GM10266 (cell line): ENCODE data around the gene CCDC160.
"Not testable (repeated sequence)": the region's sequence is repeated elsewhere in the genome, so short reads cannot be mapped to it uniquely, and the experiment has no call there.

ENCODE experiments used
- DNase-seq: peaks from one replicate; pipeline ENCODE4 v3.0.0; 2012; ENCODE audit errors: extremely low spot score
- TF ChIP-seq, protein P1 (sequence below): IDR thresholded peaks from 2 replicates; pipeline ENCODE4 v1.5.1; 2012; ENCODE audit warnings: mild to moderate bottlenecking, low read depth; ENCODE audit not compliant: control insufficient read depth, insufficient read depth; ENCODE audit errors: missing control alignments

CCDC160 gene

DNA sequence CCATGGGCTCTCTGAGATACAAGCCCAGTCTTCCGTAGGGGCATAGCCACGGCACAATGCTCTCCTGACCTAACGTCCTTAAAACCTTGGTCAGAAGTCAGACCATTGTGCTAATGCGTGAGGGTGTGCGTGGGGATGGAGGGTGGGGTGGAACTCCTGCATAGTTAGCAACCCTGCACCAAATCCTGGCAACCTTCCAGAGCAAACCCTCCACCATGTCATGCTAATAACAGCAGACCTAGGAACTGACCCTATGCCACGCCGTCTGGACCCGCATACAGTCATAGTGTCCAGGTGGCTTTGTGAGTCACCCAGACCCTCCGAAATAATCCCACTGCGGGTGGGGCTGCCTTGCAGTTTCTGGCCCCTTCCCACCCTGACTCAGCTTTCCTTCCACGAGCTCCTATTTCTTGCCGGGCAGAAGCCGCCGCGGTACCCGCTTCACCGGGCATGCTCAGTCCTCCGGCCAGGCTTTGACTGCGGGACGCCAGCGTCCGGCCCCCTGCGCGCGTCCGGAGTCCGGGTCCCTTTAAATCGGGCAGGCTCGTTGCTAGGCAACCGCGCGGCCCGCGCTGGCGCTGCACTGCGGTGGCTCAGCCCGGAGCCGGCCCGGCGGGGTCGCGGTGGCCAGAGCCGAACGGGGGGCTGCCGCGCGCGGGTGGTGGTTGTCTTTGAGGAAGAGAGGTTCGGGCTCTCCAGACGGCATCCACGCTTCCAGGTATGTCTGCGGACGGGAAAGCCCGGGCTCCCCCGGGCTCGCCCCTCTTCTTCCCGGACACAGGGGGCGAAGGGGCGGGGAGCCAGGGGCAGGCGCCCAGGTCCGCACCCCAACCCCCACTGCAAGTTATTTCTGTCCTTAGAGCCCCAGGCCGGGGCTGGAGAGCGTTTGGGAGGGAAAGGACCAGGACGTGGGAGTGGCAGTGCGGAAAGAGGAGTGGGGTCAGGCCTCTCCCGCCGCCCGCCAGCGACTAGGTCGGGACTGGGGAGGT, at the start of gene CCDC160:
Gene CCDC160, plus strand, starts transcription at position 557 of the 989 bp plus-strand sequence. CDS start 7,619 bp downstream, outside the sequence.
- TF ChIP-seq, protein P1, sequence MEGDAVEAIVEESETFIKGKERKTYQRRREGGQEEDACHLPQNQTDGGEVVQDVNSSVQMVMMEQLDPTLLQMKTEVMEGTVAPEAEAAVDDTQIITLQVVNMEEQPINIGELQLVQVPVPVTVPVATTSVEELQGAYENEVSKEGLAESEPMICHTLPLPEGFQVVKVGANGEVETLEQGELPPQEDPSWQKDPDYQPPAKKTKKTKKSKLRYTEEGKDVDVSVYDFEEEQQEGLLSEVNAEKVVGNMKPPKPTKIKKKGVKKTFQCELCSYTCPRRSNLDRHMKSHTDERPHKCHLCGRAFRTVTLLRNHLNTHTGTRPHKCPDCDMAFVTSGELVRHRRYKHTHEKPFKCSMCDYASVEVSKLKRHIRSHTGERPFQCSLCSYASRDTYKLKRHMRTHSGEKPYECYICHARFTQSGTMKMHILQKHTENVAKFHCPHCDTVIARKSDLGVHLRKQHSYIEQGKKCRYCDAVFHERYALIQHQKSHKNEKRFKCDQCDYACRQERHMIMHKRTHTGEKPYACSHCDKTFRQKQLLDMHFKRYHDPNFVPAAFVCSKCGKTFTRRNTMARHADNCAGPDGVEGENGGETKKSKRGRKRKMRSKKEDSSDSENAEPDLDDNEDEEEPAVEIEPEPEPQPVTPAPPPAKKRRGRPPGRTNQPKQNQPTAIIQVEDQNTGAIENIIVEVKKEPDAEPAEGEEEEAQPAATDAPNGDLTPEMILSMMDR = no peak
- DNase-seq = no peak

DNA sequence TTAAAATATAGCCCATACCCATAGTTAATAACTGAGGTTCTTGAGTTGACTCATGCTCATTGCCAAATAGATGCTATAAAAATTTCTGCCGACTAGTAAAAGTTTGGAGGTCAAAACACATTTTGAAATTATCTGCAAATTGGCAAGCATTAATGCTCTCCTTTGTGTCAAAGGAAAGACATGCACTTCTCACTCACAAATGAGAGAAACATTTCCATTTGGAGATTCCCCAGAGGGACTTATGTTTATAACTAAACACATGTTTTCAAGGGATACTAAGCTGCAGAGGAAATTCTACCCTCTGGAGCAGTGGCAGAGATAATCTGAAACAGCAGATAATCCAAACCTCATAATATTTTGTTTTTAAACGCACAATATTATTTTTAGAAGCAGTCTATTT, 45.7 kb upstream of the CCDC160 start:
- TF ChIP-seq, protein P1 = no peak
- DNase-seq = no peak

DNA sequence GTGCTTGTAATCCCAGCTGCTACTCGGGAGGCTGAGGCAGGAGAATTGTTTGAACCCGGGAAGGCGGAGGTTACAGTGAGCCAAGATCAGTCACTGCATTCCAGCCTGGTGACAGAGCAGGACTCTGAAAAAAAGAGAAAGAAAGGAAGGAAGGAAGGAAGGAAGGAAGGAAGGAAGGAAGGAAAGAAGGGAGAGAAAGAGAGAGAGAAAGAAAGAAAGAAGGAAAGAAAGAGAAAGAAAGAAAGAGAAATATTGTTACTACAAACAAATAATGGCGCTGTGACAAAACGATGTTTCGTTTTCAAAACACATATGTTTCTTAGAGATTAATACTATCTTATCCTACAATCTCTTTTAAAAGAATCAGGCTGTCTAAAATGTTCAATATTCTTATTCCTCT, 42.1 kb upstream of the CCDC160 start:
- no peak for DNase-seq
- TF ChIP-seq, protein P1 = no peak

DNA sequence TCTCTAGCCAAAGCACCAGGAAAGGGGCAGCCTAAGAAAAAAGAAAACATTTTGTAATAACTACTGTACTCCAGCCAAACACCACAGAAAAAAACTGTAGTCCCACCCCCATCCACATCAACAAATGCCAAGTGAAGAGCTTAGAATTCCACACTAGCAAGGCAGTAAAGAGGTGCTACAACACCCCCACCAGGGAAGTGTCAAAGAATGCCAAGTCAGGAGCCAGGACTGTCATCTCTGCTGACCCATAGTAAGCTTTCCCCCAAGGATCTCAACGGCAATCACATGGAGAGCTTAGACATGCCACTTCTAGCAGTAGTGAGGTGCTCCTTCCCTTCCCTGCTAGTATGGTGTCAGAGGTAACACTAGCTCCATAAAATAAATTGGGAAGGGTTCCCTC, 34.4 kb upstream of the CCDC160 start:
- no peak for DNase-seq
- TF ChIP-seq, protein P1 = no peak

DNA sequence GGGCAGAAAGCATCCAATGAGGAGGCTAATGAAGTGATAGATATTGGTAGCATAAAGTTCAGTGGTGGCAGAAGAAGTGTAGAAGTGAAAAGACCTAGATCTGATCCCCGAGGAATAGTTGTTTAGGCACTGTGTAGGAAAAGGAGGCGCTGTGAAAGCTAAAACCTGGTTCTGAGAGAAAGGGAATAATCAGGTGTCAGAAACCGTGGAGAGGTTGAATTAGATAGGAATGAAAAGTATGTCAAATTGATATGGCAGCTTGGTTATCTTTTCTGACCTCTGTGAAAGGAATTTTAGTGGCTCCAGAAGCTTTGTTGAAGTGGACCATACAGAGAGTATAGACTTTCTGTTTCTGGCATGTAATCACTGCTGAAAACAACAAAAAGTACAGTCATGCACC, 30.8 kb upstream of the CCDC160 start:
- no peak for DNase-seq
- TF ChIP-seq, protein P1 = no peak

DNA sequence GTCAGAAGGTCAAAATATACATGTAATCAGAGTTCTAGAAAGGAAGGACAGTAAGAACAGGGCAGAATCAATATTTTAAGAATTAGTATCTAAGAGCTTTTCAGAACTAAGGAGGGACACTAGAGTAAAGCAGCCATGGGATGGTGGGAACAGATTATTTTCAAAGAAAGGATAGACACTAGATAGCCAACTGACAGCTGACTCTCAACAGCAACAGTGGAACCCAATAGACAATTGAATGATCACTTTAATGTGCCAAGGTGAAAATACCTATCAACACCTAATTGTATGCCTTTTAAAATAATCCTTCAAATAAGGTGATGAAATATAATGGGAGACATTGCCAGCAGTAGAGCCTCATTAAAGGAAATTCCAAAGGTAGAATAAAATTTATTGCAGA, 26.5 kb upstream of the CCDC160 start:
- TF ChIP-seq, protein P1 = no peak

DNA sequence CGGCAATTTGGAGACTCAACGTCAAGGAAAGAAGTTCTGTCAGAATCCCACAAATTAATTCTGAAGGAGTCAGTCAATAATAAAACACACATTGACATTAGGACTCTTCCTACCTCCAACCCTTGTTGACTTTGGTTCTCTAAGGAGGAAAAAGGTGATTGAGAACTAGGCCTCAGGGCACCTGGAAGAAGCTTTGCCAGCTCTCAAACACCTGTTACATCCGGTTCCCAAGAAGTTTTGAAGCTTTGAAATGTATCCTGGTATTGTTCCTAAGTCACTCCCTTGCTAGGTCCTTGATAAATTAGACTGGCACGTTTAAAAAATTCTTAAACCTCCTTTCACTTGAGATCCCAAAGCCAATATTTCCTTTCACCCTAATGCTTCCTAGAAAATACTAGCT, 1.7 kb upstream of the CCDC160 start:
- TF ChIP-seq, protein P1 = no peak
- no peak for DNase-seq

More for the DNA sequence above, 26.5 kb upstream of the CCDC160 start:
- DNase-seq = no peak

DNA sequence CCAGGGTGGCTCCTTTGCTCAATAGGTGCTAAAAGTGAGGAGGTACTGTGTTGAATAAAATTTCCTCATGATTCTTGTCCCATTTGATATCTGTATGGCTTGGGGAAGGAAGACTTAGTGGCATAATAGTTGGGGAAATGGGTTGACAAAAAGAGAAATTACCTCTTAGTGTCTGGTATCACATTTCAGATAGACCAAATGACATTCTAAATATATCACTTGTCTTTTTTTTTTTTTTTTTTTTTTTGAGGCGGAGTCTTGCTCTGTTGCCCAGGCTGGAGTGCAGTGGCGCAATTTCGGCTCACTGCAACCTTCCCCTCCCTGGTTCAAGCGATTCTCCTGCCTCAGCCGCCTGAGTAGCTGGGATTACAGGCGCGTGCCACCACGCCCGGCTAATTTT, 1.2 kb downstream of the CCDC160 start:
- DNase-seq = not testable (repeated sequence)
